ENCODE data around the gene WDR1. TPM values are rescaled to one million over a fixed set of nuclear protein-coding genes. Genes with fewer than 3 reads are reported as not detected.

Gene WDR1
- polyA plus RNA-seq, 1 of the 3 experiments (the other 2 are of a cell fraction): 310 TPM

GRCh38 chr4:10040049-10040892, 76.3 kb downstream of the WDR1 start (continued):
- TF ChIP-seq SIN3A (IDR thresholded peaks at IDR 0.05; ENCODE audit: borderline replicate concordance, low read depth, low read length): no peak
- TF ChIP-seq FOXM1 (IDR thresholded peaks at IDR 0.05; ENCODE audit: low read depth): no peak
- no peak for TF ChIP-seq RCOR1 (IDR thresholded peaks at IDR 0.05; ENCODE audit: low read length)
- no peak for TF ChIP-seq RFX5 (IDR thresholded peaks at IDR 0.05; ENCODE audit: low read length)
- no peak for TF ChIP-seq JUND (IDR thresholded peaks at IDR 0.05)
- no peak for TF ChIP-seq PBX3 (IDR thresholded peaks at IDR 0.05)

- DNase-seq: no peak
- H3K27ac ChIP-seq (ENCODE audit: low read depth in 2 of 2, low read length in 1 of 2): no peak overlapping the region
- no peaks in the 10 kb centered on the region for H3K9me3 ChIP-seq
- H3K36me3 ChIP-seq (replicated peaks in 1 of 2; ENCODE audit: control insufficient read depth in 1 of 2, insufficient read depth in 2 of 2, low read length in 1 of 2): no peaks in the 10 kb centered on the region
- no peak overlapping the region for H3K4me3 ChIP-seq (ENCODE audit: low read depth in 2 of 2, low read length in 1 of 2)
- H2AFZ ChIP-seq (ENCODE audit: low read depth): no peak overlapping the region
- no peaks in the 10 kb centered on the region for H3F3A ChIP-seq (replicated peaks; ENCODE audit: insufficient read depth)
- H3K4me1 ChIP-seq (ENCODE audit: control insufficient read depth in 1 of 2, insufficient read depth in 2 of 2, low read depth in 1 of 2, low read length in 1 of 2): peaks cover 0 to under 1% of the 10 kb centered on the region in 2 experiments; a peak in 1 of 4 replicates
- no peaks in the 10 kb centered on the region for H3K27me3 ChIP-seq (ENCODE audit: insufficient read depth)
- TF ChIP-seq GATA2 (CRISPR knock-in tag; IDR thresholded peaks at IDR 0.05) (no peak), EP300 (IDR thresholded peaks at IDR 0.05; ENCODE audit: borderline replicate concordance in 1 of 2, low read depth in 1 of 2, low read length in 1 of 2) (no peak), EZH2phosphoT487 (IDR thresholded peaks at IDR 0.05; ENCODE audit: borderline replicate concordance, low read depth) (no peak), USF1 (IDR thresholded peaks at IDR 0.05; ENCODE audit: borderline replicate concordance, low read depth) (no peak), RCOR1 (IDR thresholded peaks at IDR 0.05; ENCODE audit: low read length) (no peak), ZBTB33 (IDR thresholded peaks at IDR 0.05; ENCODE audit: borderline replicate concordance, low read depth) (no peak)
- no peak overlapping the region for H3K9ac ChIP-seq
- 61% methylated on average over 10 of the region's 10 CpGs for WGBS (ENCODE audit: low lambda C conversion rate)
- H3K9me2 ChIP-seq: no peaks in the 10 kb centered on the region
- ChIA-PET POLR2A (no interaction called here), CTCF (interaction anchor here (6.6 kb wide), 1 partner anchor 21 kb away, joined by 47 read pairs; no protein-coding TSS in a partner anchor)
- no peaks in the 10 kb centered on the region for H3K79me2 ChIP-seq (ENCODE audit: insufficient read depth)
- no peak overlapping the region for H3K4me2 ChIP-seq
- H4K20me1 ChIP-seq (ENCODE audit: insufficient read depth): no peaks in the 10 kb centered on the region
Measured at GRCh38 chr4:10036807-10037342, 79.7 kb downstream of the WDR1 start.

All from SK-N-SH (cell line).